Measurements from ENCODE around the gene SLC38A11.
"Not testable (repeated sequence)": the region's sequence is repeated elsewhere in the genome, so short reads cannot be mapped to it uniquely, and the experiment has no call there.

- not testable (repeated sequence) for TF ChIP-seq POLR2A (IDR thresholded peaks at IDR 0.05; ENCODE audit: low read depth, low read length); TAF1 (IDR thresholded peaks at IDR 0.05; ENCODE audit: borderline replicate concordance, low read depth, low read length); POLR2AphosphoS5 (IDR thresholded peaks at IDR 0.05; ENCODE audit: low read depth, low read length)
These were observed 21.6 kb upstream of the SLC38A11 start for GRCh38 chr2:164976875-164977470.

Measured in GM12892 (cell line).